GM12874 (cell line): ENCODE data around the gene S100A16.

ENCODE experiments used
- CTCF ChIP-seq: IDR thresholded peaks from 2 replicates; pipeline ENCODE4 v1.5.1; 2011; ENCODE audit warnings: low read depth, mild to moderate bottlenecking, control low read depth, low read length, moderate library complexity; ENCODE audit not compliant: insufficient read depth

S100A16 gene

GRCh38 chr1:153643816-153644215 is 30.9 kb upstream of the S100A16 start:
- no peak for TF ChIP-seq CTCF

- no peak for TF ChIP-seq CTCF
Measured at GRCh38 chr1:153643100-153643499, 30.2 kb upstream of the S100A16 start.

GRCh38 chr1:153642161-153642560 is 29.2 kb upstream of the S100A16 start:
- TF ChIP-seq CTCF = no peak

- TF ChIP-seq CTCF = no peak
Measured at GRCh38 chr1:153640861-153641260, 27.9 kb upstream of the S100A16 start.

- TF ChIP-seq CTCF = no peak
Measured at GRCh38 chr1:153639280-153639679, 26.3 kb upstream of the S100A16 start.

- no peak for TF ChIP-seq CTCF
Measured at GRCh38 chr1:153638261-153638660, 25.3 kb upstream of the S100A16 start.

GRCh38 chr1:153636312-153636711 is 23.4 kb upstream of the S100A16 start:
- TF ChIP-seq CTCF = no peak

GRCh38 chr1:153635872-153636271 is 22.9 kb upstream of the S100A16 start:
- no peak for TF ChIP-seq CTCF
